ENCODE data around the gene SYT1.

DNA sequence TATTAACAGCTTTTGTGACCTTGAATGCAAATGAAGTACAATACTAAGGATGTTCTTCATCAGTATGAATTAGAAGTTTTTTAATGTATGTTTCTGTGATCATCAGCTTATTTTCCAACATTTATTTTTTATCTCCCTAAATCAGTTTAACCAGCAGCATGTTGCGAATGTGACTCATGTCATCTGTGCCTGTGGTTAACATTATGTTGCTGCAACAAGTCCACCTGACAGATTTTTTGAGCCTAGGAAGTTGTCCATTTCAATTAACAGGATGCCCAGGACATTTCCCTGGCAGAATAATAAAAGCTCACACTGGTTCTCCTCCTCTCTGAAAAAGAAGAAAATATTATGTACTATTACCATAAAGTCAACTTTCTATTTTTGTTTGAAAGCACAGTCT is 155.5 kb downstream of the SYT1 start:
- TF ChIP-seq, protein P1, sequence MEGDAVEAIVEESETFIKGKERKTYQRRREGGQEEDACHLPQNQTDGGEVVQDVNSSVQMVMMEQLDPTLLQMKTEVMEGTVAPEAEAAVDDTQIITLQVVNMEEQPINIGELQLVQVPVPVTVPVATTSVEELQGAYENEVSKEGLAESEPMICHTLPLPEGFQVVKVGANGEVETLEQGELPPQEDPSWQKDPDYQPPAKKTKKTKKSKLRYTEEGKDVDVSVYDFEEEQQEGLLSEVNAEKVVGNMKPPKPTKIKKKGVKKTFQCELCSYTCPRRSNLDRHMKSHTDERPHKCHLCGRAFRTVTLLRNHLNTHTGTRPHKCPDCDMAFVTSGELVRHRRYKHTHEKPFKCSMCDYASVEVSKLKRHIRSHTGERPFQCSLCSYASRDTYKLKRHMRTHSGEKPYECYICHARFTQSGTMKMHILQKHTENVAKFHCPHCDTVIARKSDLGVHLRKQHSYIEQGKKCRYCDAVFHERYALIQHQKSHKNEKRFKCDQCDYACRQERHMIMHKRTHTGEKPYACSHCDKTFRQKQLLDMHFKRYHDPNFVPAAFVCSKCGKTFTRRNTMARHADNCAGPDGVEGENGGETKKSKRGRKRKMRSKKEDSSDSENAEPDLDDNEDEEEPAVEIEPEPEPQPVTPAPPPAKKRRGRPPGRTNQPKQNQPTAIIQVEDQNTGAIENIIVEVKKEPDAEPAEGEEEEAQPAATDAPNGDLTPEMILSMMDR (IDR thresholded peaks at IDR 0.05), result no peak
- TF ChIP-seq POLR2A (IDR thresholded peaks at IDR 0.05), result no peak
